HG02938 (cell line): ENCODE results near the gene GNG7.
"Not testable (repeated sequence)": the region's sequence is repeated elsewhere in the genome, so short reads cannot be mapped to it uniquely, and the experiment has no call there.

Source experiments
- ATAC-seq: cut with Tn5 transposase; IDR thresholded peaks from one replicate; pipeline ENCODE4 v1.9.1; 2021; ENCODE audit warnings: mild to moderate bottlenecking, moderate library complexity; ENCODE audit not compliant: unreplicated experiment

GNG7 gene

DNA sequence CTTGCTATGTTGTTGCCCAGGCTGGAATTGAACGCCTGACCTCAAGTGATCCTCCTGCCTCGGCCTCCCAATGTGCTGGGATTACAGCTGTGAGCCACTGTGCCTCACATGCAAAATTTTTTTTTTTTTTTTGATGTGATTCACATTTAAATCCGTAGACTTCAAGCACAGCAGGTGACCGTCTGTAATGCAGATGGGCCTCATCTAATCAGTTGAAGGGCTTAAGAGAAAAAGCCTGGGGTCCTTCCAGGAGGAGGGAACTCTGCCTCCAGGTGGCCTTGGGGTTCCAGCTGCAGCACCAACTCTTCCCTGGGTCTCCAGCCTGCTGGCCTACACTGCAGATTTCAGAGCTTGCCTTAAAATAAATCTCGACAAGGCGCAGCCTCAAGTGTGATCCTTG, 183.0 kb downstream of the GNG7 start:
- no peak for ATAC-seq

DNA sequence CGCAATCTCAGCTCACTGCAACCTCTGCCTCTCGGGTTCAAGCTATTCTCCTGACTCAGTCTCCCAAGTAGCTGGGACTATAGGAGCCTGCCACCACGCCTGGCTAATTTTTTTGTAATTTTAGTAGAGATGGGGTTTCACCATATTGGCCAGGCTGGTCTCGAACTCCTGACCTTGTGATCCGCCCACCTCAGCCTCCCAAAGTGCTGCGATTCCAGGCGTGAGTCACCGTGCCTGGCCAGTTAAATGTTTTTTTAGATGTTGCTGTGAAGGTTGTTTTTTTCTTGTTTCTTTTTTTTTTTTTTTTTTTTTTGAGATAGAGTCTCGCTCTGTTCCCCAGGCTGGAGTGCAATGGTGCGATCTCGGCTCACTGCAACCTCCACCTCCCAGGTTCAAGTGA, 183.6 kb downstream of the GNG7 start:
- not testable (repeated sequence) for ATAC-seq

DNA sequence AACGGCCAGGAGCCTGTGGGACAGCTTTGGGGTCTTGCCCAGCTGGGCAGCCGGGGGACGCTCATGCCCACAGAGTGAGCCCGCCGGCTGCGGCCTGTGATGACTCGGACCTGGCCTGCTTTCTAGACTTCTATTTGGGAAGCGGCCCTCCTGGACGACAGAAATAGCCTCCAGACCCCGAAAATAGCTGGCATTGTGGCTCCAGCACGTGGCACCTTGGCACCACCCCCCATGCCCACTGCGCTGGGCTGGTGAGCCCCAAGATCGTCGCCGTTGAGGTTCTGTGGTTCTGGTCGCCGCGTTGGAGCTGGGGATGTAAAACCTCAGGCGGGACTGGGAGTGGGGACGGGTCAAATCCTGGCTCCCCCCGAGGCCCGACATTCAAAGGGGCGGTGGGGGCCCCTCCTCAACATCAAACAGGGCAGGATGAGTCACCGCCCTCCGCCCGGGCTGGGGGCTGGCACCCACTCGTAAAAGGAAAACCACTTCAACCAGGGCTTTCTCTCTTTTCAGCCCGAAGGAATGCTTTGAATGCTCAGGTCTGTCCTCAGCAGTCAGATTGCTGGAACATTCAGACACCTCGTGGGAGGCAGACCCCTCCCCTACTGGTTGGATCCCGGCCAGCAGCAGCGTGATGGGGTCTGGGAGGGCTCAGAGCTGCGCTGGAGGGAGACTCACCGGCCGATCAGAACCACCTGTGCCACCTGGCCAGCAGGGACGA, 184.5 kb downstream of the GNG7 start:
- no peak for ATAC-seq

DNA sequence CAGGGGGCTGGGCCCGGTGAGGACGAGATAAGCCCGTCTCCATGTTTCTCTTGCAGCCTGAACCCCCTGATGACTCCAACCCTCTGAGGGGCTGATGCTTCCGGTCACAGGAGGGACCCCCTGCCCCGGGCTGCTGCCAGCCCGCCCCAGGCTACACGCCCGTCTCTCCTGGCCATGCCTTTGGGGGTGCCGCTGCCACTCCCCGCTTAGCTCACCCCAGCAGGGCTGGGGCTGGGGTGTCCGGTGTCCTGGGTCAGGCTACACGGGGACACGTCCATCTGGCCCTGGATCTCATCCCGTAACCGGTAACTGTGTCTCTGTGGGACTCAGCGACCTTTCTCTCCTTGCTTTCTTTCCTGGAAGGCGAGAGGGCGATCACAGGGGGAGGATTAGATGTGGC, 185.8 kb downstream of the GNG7 start:
- no peak for ATAC-seq

DNA sequence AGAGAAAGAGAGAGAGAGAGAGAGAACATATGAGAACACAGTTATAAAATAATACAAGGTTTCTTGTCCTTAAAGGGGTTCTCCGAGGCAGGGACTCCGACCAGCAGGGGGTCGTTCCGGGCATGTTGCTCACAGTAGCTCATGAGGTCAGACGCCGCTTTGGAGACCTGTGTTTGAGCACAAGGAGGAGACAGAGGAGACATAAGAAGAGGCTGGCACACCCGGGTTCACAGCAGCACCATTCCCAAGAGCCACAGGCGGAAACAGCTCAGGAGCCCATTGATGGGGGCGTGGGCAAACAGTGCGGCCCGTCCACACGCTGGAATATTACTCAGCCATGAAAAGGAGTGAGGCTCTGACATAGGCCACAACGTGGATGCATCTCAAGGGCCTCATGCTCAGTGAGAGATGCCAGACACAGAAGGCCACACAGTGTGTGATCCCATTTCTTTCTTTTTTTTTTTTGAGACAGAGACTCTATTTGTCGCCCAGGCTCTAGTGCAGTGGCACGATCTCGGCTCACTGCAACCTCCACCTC, 187.4 kb downstream of the GNG7 start:
- ATAC-seq = no peak

DNA sequence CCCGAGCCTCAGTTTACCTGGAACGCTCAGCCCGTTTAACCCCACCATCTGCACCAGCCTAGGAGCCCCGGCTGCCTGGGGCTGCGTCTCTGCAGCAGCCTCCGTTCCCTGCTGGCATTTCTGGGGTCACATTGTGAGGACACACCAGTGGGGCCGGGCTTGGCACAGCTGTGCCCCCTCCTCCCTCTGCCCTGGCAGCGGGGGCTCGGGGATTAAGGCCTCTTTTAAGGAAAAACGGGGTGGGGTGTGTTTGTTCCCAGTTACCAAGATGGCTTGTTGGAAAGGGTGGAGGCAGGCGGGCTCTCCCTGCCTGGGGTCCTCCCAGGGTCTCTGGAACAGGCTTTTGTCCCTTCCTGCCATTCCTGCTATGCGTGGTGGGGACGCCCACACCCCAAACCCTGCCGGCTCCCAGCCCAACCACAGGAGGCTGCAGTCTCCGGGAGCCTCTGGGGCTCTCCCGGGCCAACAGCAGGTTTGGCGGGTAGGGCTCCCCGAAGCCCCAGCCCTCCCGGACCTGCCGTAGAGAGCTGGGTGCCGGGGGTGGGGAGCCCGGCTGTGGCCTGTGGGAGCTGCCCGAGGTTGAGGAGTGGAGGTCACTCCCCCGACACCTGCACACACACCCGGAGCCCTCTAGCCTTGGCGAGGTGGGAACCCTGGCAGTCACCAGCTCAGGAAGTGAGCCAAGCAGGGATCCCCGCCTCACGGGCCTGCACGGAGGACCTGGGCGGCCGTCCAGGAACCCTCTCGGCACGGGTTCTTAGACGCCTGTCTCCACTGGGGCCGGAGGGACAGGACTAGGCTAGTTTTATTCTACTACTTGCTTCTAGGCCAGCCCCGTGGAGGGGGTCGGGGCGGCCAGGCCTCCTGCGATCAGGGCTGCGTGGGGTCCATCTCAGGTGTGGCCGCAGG, 189.7 kb downstream of the GNG7 start:
- no peak for ATAC-seq

DNA sequence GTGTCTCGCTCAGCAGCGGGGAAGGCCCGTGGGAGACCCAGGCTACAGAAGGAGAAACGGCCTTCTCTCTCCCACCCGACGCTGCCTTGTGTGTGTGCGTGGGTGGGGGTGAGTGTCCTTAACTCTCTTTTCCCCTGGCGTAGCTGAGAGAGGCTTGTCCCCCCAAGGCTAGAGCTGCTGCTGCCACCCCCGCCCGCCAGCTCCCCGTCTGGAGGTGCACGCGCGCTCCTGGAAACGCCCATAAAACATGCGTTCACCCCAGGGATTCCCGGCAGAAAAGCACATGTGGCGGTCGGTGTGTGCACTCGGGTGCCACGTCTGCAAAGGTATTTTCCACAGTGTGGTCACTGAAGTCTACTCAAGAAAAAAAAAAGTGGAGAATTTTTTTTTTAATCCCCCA, 190.5 kb downstream of the GNG7 start:
- no peak for ATAC-seq

DNA sequence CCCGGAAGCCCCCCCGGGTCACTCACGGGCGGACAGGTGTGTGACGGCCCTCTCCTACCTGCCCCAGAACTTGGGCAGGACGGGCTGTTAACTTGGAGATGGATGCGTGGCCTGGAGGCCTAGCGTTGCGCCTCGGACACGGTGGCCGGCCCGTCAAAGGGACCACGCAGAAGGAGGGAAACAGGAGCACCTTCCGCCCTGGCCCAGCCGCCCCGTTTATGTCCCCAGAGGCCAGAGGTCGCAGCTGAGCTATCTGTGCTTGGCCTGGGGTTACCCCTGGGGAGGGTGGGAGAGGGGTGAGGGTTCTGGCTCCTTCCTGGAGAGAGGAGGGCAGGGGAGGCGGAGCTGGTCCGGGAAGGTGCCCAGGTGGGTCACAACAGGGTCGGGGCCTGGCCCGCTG, 190.9 kb downstream of the GNG7 start:
- no peak for ATAC-seq

DNA sequence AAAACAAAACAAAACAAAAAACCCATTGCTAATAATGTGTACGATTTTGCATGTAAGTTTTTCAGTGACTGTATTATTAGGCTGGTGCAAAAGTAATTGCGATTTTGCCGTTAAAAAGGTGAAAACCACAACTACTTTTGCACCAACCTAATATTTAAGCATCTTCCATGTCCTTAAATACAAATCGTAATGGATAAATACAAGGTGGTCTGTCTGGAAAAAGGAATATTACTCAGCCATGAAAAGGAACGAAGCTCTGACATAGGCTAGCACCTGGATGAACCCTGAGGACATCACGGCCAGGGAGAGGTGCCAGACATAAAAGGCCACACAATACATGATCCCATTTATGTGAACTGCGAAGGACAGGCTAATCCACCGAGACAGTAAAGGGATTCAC, 193.4 kb downstream of the GNG7 start:
- ATAC-seq = no peak

DNA sequence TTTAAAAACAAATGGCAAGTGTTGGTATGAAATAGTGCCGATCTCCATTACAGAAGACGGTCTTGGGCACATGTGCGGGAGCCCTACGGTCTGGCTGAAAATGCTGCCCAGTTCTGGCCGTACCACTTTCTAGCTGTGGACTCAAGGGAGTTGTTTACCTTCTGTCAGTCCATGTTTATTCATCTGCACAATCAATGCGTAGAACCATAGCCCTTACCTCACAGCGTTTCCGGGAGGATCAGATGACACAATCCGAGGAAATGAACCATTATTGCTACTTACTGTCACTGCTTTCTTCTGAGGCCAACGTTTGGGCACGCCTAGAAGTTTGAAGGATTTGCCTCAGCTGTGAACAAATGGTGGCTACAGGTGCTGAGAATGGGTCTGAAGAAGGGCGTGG, 195.4 kb downstream of the GNG7 start:
- ATAC-seq = no peak

DNA sequence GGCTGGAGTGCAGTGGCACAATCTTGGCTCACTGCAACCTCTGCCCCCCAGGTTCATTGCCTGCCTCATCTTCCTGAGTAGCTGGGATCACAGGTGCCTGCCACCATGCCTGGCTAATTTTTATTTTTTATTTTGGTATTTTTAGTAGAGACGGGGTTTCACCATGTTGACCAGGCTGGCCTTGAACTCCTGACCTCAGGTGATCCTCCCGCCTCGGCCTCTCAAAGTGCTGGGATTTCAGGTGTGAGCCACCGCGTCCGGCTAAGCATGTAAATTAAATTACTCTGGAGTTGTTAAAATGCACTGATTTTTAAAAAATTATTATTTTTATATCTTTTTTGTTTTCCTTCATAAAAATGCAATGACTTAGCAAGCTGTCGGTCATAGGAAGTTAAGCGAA, 195.8 kb downstream of the GNG7 start:
- not testable (repeated sequence) for ATAC-seq

DNA sequence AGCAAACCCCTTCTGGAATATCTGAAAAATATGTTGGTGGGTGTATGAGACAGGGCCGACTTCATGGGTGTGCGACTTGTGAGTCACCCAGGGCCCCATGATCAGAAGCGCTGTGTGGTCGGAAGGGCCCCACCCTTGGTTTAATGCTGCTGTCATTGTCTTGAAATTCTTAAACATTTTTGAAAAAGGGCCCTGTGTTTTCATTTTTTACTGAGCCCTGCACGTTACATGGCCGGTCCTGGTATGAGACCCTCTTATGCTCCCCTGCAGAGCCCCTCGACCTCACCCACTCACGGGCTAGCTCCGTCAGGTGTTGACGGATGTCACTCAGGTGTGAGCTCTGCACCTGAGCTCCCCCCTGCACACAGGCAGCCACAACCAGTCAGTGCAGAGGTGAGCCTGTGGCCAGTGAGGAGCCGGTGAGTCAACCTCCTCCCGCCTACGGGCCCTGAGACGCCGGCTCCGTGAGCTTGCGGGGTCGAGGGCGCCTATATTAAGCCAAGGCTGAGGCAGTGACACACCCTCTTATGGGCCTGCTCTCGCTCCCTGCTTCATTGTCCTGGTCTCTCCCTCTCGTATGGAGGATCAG, 198.9 kb downstream of the GNG7 start:
- ATAC-seq = no peak

DNA sequence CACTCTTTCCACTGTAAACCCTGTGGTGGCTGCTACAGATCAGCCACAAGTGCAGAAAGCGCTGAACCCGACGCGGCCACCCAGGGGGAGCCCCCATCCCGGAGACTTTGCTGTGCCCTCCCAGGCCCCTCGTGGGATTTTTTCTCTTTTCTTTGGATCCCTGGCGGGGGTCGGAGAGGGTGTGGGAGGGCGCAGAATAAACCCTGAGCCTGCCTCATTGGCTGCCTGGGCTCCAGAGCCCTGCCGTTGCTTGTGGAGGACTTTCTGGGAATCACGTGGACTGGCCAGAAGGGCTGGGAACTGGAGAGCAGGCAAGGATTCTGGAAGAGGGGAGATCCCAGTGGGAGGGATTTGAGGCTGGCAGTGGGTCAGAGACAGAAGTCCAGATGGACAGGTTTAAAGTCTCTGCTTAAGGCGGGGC, 201.6 kb downstream of the GNG7 start:
- ATAC-seq = no peak

DNA sequence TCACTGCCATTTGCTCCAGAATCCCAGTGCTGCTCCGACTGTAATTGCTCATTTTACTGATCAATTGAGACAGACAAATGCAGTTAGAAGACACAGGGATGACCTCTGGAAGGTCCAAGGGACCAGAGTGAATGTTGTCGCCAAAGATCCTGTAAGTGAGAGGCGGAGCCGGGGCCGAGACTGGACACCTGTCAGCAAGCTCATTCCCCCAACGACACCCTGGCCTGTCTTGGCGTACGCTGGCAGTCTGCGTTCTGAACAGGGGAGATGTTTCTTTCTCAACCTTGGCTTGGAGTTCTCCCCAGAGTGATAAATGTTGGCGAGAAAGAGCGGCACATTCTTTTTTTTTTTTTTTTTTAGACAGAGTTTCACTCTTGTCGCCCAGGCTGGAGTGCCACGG, 202.3 kb downstream of the GNG7 start:
- no peak for ATAC-seq

DNA sequence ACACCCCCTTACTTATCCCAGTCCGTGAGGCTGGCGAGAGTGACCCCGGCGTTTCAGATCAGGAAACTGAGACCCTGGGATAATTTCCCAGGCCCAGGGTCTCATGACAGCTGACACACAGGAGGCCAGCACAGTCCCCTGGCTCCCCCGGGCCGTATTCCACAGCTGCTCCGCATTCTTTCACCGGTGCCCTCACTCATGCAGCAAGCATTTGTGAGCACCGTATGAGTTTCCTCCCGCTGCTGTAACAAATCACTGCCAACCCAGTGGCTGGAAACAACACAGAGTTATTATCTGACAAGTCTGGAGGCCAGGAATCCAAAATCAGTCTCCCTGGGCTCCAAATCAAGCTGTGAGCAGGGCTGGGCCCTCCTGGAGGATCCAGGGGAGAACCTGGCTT, 205.3 kb downstream of the GNG7 start:
- ATAC-seq = no peak

DNA sequence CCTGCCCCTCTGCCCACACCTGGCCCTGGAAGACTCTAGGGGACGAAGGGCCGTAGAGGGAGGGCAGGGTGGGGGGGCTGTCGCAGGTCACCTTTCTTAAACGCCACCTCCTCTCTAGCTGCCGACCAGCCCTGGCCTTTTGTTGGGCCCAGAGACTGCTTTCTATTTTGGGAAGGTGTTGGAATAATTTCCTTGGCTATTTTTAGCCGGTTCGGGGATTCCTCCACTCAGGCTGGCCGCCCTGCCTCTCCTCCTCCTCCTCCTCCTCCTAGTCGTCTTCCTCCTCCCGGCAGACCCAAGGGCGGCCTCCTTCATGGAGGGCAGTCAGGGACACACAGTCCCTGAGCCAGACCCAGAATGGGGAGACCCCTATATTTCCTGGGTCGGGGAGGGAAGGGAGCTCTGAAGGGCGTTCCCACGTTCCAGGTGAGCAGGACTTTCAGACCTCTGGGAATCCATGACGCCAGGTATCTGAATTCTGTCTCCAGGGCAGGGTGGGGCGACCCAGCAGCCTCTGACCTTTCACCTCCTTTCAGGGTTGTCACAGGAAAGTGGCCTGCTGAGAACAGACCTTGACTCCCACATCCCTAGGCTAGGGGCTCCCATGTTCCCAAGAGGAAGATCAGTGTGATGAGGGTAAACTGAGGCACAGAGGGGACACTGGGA, 206.7 kb downstream of the GNG7 start:
- ATAC-seq = no peak

DNA sequence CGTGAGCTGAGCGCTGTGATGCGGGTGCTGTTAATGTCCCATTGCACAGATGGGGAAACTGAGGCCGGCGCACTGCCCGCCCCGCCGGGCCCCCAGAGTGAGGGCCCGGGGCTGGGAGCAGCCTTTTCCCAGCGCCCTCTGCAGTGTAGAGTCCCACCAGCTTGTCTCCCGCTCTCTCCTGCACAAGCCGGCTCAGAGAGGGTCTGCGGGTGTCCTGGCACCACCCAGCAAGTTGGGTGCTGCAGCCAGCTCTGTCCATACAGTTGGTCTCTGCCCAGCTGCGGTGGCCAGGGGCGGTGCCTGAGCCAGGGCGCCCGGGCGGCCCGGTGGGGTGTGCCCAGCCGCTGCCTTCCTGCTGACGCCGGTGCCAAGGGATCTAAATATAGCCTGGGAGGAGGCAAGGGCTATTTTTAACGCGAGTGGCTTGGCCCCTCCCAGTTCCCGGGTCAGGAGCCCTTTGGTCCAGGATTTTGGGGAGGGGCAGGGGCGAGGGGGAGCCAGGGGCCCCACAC, 207.3 kb downstream of the GNG7 start:
- no peak for ATAC-seq

DNA sequence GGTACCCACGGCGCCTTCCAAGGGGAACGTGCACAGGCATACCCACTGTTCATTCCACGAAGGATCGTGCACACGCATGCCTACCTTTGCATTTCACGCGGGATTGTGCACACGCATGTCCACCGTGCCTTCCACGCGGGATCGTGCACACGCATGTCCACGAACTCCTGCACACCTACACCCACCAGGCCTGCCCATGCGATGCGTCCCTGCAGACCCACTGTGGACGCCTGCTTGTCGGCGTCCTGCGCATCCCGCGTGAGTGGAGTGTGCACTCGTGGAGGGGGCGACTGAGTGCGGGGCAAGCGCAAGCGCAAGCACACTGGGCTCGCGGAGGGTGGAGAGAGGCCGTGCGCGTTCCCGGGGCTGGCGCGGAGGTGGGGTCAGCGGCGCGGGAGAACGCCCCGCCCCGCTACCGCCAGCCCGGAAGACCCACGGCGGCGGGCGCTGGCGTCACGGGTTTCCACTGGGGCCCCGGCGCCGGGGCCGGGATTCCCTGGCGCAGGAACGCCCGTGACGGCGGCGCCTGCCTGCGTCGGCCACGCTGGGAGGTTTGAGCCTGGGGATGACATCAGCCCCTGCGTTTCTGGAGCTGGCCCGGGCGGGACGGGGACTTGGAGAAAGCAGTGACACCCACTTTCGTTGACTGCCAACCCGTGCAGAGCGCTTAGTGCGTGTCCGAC, 207.9 kb downstream of the GNG7 start:
- ATAC-seq = no peak

DNA sequence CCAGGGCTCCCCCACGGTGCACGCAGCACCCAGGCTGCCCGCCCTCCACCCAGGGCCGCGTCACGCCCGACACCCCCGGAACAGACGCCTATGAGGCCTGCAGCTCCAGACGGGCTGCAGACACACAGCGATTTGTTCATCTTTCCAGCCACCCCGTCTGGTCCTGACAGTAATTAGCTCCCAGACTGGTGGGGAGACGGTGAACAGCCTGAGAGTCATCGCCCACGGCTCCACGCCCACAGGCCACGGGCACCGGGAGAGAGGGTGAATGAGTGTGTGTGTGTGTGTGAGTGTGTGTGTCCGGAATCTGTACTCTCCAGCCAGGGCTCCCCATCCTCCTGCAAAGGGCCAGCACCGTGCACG, 208.4 kb downstream of the GNG7 start:
- no peak for ATAC-seq

DNA sequence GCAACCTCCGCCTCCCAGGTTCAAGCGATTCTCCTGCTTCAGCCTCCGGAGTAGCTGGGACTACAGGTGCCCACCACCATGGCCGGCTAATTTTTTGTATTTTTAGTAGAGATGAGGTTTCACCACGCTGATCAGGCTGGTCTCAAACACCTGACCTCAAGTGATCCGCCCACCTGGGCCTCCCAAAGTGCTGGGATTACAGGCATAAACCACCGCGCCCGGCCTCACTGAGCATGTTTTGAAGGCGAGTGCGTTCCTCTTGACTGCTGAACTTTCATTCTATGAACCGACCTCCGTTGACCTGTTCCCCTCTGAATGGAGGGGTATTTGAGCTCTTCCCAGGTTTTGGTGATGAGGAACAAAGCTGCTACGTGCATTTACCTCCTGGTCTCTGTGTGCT, 209.0 kb downstream of the GNG7 start:
- ATAC-seq = not testable (repeated sequence)
